H1 (cell line): Measurements from ENCODE around the gene ASCC2. TPM values are rescaled to one million over a fixed set of nuclear protein-coding genes. Genes with fewer than 3 reads are reported as not detected.

Experiments
- ASH2L ChIP-seq: fragments of 200-600, 300-600 bp; sonication (generic); IDR thresholded peaks from one replicate; pipeline ENCODE4 v1.7.1; 2017; ENCODE audit warnings: low read length
- CEBPB ChIP-seq: IDR thresholded peaks from 2 replicates; pipeline ENCODE4 v1.6.1; 2012; ENCODE audit warnings: low read depth, low read length
- CHD7 ChIP-seq: fragments of 300-600 bp; sonication (generic); IDR thresholded peaks from 2 replicates; pipeline ENCODE4 v1.7.1; 2012; ENCODE audit warnings: low read length, moderate library complexity, mild to moderate bottlenecking, inconsistent platforms; ENCODE audit not compliant: insufficient replicate concordance
- EZH2 ChIP-seq: fragments of 200-600 bp; sonication (generic); IDR thresholded peaks from 2 replicates; pipeline ENCODE4 v1.7.1; 2012; ENCODE audit warnings: low read depth, mild to moderate bottlenecking, moderate library complexity, low read length, inconsistent platforms; ENCODE audit not compliant: severe bottlenecking
- MAFK ChIP-seq: IDR thresholded peaks from 2 replicates; pipeline ENCODE4 v1.6.1; 2012; ENCODE audit warnings: low read depth, mild to moderate bottlenecking, improper control_type of control experiment, low read length
- NANOG ChIP-seq: IDR thresholded peaks from 2 replicates; pipeline ENCODE4 v1.6.1; 2011; ENCODE audit warnings: low read length, low read depth, mild to moderate bottlenecking, inconsistent platforms; ENCODE audit not compliant: insufficient read depth, poor library complexity, severe bottlenecking
- SP4 ChIP-seq: IDR thresholded peaks from 2 replicates; pipeline ENCODE4 v1.6.1; 2012; ENCODE audit warnings: low read length, inconsistent platforms
- polyA plus RNA-seq, 7 experiments: library from polyadenylated mRNA; depleted of rRNA in 3 of 7; stranded (reverse) in 5 of 7; unstranded in 2 of 7; fragments of >200 nt in 5 of 7; fragments of 200-250 nt in 2 of 7; gene quantifications; 1 replicate in 5 of 7; 2 replicates in 1 of 7; 4 replicates in 1 of 7; pipeline versions ENCODE4 v1.2.1 to v1.2.3, GENCODE V29; 2011 to 2013; ENCODE audit warnings: missing spikeins in 2 of 7, mixed read lengths in 2 of 7
- total RNA-seq: library from RNA; stranded (reverse); fragmentation: NEBNext Ultra II Directional; extraction: Animal tissue kit (Norgen Biotek cat#: 25700); gene quantifications from 2 replicates; pipeline ENCODE4 v1.2.1, GENCODE V29; 2021

Gene ASCC2
- total and polyA plus RNA-seq, 2 of the 8 experiments (the other 6 are each of a cell fraction or from before 2014, with no cell fraction given), result 35.0 to 35.8 TPM

- TF ChIP-seq CHD7, result no peak
- no peak for TF ChIP-seq ASH2L
- no peak for TF ChIP-seq SP4
- no peak for TF ChIP-seq CEBPB
- TF ChIP-seq MAFK, result no peak
- no peak for TF ChIP-seq EZH2
- TF ChIP-seq NANOG, result no peak
These were observed 34.9 kb upstream of the ASCC2 start (continued) for GRCh38 chr22:29872989-29873388.
